Measurements from ENCODE around the gene NFIB. TPM values are rescaled to one million over a fixed set of nuclear protein-coding genes. Genes with fewer than 3 reads are reported as not detected.

NFIB gene
- total RNA-seq, 6 experiments from 2014 or later, result 0.69 to 6.2 (median 4.4) TPM

DNA sequence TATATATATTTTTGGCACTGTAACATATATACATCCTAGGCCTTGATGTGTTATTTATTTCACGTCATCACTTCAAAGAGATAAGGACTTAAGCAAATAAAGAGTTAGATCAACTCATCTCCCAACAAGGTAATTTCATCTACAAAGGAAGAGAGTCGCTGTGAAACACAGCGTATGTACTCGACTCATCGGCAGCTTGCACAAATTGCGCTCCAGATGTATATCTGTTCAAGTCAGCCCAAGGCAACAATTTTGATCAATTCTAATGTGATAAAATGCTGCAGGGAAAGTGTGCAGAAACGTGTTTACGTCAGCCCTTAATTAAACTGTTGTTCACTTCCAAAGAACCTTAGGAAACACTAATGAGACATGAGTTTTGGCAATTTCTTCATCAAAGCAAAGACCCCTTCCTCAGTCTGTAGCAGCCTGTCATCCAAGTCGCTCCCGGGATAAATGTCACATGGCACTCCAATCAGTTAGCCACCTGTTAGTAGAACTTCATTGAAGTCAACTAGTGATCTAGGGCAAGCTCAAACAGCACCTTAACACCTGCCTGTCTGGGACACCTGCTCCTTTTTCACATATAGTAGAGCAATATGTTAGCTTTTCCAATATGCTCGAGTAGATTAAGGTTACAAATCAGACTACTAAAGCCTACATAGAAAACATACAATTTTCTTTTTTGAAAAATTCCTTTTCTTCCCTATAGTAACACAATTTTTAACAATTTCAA is 182.4 kb downstream of the NFIB start:
- DNase-seq, result no peak
- no peak overlapping the region for H3K27ac Mint-ChIP-seq
- no peaks in the 10 kb centered on the region for H3K9me3 Mint-ChIP-seq
- TF ChIP-seq, protein P1, sequence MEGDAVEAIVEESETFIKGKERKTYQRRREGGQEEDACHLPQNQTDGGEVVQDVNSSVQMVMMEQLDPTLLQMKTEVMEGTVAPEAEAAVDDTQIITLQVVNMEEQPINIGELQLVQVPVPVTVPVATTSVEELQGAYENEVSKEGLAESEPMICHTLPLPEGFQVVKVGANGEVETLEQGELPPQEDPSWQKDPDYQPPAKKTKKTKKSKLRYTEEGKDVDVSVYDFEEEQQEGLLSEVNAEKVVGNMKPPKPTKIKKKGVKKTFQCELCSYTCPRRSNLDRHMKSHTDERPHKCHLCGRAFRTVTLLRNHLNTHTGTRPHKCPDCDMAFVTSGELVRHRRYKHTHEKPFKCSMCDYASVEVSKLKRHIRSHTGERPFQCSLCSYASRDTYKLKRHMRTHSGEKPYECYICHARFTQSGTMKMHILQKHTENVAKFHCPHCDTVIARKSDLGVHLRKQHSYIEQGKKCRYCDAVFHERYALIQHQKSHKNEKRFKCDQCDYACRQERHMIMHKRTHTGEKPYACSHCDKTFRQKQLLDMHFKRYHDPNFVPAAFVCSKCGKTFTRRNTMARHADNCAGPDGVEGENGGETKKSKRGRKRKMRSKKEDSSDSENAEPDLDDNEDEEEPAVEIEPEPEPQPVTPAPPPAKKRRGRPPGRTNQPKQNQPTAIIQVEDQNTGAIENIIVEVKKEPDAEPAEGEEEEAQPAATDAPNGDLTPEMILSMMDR (IDR thresholded peaks at IDR 0.05), result no peak
- no peaks in the 10 kb centered on the region for H3K4me1 Mint-ChIP-seq (ENCODE audit: low read depth)
- H3K4me3 Mint-ChIP-seq, result no peak overlapping the region
- no peaks in the 10 kb centered on the region; the same call in 1 of the 2 replicates for H3K27me3 Mint-ChIP-seq (ENCODE audit: insufficient read depth)
- H3K36me3 Mint-ChIP-seq (ENCODE audit: low read depth), result no peaks in the 10 kb centered on the region

DNA sequence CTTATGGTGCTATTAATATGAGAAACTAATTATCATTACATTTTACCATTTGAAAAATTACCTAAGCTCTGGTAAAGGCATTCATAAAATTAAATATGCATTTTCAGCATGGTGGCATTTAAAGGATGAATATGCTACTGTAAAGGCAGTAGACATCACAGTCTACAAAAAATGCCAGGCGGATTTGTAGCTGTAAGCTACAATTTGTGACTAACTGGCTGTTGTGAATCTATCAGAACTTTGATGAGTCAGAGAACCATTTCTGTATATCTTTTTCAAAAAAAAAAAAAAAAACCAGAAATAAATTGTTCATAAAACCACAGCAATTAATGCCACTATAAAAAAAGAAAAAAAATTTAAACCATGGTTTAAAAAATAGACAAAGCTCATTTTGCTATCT is 186.3 kb downstream of the NFIB start:
- Mint-ChIP-seq H3K4me3 (no peak overlapping the region), H3K27me3 (ENCODE audit: insufficient read depth) (no peaks in the 10 kb centered on the region; the same call in 1 of the 2 replicates), H3K27ac (no peak overlapping the region), H3K9me3 (no peaks in the 10 kb centered on the region), H3K36me3 (ENCODE audit: low read depth) (no peaks in the 10 kb centered on the region), H3K4me1 (ENCODE audit: low read depth) (no peaks in the 10 kb centered on the region)
- no peak for DNase-seq
- TF ChIP-seq, protein P1 (IDR thresholded peaks at IDR 0.05), result no peak

DNA sequence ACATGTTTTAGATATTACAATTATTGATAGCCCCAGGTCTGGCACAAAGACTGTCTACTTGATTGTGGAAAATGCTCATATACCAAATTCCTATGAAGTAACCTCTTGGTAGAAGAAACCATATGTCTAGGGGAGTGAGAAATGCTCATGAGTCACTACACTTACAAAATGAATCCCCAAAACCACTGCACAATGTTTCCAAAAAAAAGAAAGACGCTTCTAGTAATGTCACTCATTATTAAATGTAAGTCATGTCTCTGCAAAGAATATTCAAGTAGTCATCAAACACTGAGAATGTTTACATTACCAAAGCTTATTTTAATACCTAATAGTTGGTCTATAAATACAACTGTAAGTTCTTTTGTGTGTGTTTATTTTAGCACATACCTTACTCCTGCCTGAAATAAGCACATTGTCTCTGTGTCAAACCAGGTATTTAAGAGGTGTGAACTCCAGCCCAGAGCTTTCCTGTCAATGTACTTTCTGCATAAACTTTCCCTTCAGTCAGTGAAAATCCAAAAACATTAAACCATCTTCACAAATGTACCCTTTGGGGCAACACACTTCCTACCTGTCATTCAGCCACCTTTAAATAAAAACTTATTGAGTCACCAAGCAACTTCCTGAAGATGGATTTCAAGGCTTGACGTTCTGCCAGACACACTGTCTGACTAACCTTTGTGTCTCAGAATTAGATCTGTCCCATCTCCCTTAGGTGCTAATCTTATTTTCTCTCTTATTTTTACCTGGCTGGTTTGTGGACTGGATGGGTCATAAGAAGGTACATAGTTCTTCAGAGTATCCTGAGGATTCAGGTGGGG is 194.0 kb downstream of the NFIB start:
- TF ChIP-seq, protein P1 (IDR thresholded peaks at IDR 0.05), result no peak
- H3K4me3 Mint-ChIP-seq, result no peak overlapping the region
- no peaks in the 10 kb centered on the region for H3K36me3 Mint-ChIP-seq (ENCODE audit: low read depth)
- no peaks in the 10 kb centered on the region for H3K9me3 Mint-ChIP-seq
- H3K4me1 Mint-ChIP-seq (ENCODE audit: low read depth), result peaks cover 9% of the 10 kb centered on the region; the same call in 1 of the 2 replicates
- peak; percentile 1 for DNase-seq
- H3K27ac Mint-ChIP-seq, result no peak overlapping the region
- H3K27me3 Mint-ChIP-seq (ENCODE audit: insufficient read depth), result no peaks in the 10 kb centered on the region

DNA sequence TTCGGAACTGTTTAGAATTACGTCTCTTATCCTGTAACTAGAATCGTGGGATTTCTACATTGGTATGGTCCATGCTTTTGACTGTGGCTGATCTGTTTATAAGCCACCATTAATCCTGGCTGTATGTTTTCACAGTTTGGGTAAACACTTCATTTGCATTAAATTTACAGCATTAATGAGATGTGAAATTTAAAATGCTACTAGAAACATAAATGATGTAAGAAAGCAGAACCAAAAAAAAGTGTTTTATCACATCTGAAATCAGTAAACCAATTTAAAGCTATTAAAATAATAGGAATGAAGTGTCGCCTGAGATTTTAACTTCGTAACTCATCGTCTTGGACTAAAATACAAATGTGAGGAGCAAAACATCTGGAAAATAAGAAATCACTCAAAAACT is 201.7 kb downstream of the NFIB start:
- H3K36me3 Mint-ChIP-seq (ENCODE audit: low read depth), result no peaks in the 10 kb centered on the region
- no peaks in the 10 kb centered on the region for H3K9me3 Mint-ChIP-seq
- H3K4me1 Mint-ChIP-seq (ENCODE audit: low read depth), result no peaks in the 10 kb centered on the region
- no peak overlapping the region for H3K4me3 Mint-ChIP-seq
- no peak overlapping the region for H3K27ac Mint-ChIP-seq
- DNase-seq, result no peak
- TF ChIP-seq, protein P1 (IDR thresholded peaks at IDR 0.05), result no peak
- peaks cover 2% of the 10 kb centered on the region; the same call in 1 of the 2 replicates for H3K27me3 Mint-ChIP-seq (ENCODE audit: insufficient read depth)

DNA sequence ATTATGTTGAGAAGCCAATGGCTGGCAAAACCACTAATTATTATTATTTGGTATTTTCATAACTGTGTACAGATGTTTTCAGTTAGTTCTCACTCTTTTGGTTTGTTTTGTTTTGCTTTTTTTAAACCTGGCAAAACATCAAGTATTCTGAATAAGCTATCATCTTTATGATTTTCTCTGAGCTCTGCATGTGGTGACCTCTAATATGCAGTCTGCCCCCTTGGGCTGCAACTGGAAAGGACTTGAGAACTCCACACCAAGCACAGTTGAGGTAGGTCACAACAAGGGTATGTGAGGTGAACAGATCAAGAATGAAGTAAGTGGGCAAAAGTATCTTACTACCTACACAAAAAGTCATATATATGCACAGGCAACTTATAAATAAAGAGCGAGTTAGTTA is 202.2 kb downstream of the NFIB start:
- no peaks in the 10 kb centered on the region for H3K9me3 Mint-ChIP-seq
- DNase-seq, result no peak
- no peak overlapping the region for H3K4me3 Mint-ChIP-seq
- TF ChIP-seq, protein P1 (IDR thresholded peaks at IDR 0.05), result no peak
- H3K36me3 Mint-ChIP-seq (ENCODE audit: low read depth), result no peaks in the 10 kb centered on the region
- H3K27me3 Mint-ChIP-seq (ENCODE audit: insufficient read depth), result peaks cover 2% of the 10 kb centered on the region; the same call in 1 of the 2 replicates
- no peaks in the 10 kb centered on the region for H3K4me1 Mint-ChIP-seq (ENCODE audit: low read depth)
- no peak overlapping the region for H3K27ac Mint-ChIP-seq

Data from HFFc6 (cell line).